Measurements from ENCODE around the gene XRN1. TPM values are rescaled to one million over a fixed set of nuclear protein-coding genes. Genes with fewer than 3 reads are reported as not detected.
"Not testable (repeated sequence)": the region's sequence is repeated elsewhere in the genome, so short reads cannot be mapped to it uniquely, and the experiment has no call there.

Gene XRN1
- total RNA-seq, 2 experiments from 2014 or later, result 27.9 to 29.4 TPM

DNA sequence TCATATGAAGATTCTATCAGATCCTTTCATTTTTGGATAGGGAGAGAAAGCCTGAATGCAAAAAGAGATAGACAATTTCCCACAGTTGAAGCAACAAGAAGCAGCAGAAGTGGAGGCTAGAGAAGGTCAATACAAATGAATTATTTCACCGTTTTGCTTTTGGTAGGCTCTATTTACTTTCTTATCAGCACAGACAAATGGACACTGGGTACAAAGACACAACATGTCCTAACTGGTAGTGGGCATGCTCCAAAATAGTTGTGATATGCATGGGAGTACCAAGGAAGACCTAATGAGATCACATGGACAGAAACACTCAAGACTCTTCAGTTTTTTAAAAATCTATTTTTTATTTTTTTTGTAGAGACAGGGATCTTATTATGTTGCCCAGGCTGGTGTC, 99.4 kb downstream of the XRN1 start:
- POLR2A ChIA-PET, result no interaction called here
- CTCF ChIA-PET, result no interaction called here

DNA sequence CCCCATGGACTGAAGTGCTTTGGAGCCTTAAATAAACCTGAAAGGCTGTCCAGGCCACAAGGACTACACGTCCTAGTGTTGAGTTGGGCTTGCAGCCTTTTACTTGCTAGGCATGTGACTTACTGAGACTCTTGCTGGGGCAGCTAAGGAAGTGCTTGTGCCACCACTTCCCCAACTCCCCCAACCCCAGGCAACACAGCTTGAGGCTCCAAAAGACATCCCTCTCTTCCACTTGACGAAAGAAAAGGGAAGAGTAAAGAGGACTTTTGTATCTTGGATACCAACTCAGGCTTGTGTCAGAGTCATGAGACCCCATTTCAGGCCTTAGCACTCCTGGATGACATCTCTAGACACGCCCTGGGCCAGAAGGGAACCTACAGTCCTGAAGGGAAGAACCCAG, 109.8 kb downstream of the XRN1 start:
- POLR2A ChIA-PET, result no interaction called here
- CTCF ChIA-PET, result no interaction called here

DNA sequence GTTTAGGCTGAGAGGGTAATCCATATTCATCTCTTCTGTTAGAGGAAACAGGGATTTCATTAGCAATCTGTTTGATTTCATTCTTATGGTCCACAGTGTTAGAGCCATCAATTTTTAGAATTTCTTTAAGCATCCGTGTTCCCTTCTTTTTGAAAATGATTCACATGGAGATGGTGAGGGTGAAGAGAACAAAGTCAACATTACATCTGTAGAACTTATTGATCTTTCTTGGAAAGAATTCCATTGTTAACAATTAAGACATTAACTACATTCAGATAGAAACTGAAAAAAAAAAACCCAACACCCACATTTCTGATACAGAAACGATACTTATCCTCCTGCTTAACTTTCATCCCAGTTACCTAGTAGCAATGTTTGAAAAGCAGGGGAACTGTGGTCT, 115.4 kb downstream of the XRN1 start:
- CTCF ChIA-PET, result no interaction called here

DNA sequence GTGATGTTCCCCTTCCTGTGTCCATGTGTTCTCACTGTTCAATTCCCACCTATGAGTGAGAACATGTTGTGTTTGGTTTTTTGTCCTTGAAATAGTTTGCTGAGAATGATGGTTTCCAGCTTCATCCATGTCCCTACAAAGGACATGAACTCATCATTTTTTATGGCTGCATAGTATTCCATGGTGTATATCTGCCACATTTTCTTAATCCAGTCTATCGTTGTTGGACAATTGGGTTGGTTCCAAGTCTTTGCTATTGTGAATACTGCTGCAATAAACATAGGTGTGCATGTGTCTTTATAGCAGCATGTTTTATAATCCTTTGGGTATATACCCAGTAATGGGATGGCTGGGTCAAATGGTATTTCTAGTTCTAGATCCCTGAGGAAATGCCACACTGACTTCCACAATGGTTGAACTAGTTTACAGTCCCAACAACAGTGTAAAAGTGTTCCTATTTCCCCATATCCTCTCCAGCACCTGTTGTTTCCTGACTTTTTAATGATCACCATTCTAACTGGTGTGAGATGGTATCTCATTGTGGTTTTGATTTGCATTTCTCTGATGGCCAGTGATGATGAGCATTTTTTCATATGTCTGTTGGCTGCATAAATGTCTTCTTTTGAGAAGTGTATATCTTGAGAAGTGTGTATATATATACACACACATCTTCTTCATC, 123.4 kb downstream of the XRN1 start:
- CTCF ChIA-PET, POLR2A ChIA-PET: not testable (repeated sequence)

More for the DNA sequence above, 115.4 kb downstream of the XRN1 start:
- POLR2A ChIA-PET, result no interaction called here

DNA sequence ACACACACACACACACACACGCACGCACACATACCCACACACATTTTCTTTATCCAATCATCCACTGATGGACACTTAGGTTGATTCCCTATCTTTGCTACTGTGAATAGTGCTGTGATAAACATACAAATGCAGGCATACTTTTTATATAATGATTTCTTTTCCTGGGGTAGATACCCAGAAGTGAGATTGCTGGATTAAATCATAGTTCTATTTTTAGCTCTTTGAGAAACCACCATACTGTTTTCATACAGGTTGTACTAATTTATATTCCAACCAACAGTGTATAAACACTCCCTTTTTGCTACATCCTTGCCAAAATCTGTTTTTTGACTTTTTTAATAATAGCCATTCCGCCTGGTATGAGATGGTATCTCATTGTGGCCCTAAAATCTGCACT, 127.9 kb downstream of the XRN1 start:
- POLR2A ChIA-PET, result no interaction called here
- CTCF ChIA-PET, result no interaction called here

DNA sequence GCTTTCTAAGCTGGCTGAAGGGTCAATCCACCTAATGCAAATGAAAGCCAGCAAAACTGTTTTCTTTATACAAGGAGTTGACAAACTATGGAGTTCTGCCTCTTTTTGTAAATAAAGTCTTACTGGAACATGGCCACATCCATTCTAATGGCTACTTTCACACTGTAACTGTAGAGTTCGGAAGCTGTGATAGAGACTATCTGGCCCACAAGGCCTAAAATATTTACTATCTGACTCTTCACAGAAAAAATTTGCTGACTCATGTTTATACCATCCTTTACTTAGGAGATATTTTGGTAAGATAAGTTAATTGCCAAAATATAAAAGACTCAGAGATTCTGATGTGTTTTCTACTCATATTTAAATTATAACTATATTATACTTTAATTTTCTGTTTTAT, 128.7 kb downstream of the XRN1 start:
- POLR2A ChIA-PET, result no interaction called here
- CTCF ChIA-PET, result no interaction called here

DNA sequence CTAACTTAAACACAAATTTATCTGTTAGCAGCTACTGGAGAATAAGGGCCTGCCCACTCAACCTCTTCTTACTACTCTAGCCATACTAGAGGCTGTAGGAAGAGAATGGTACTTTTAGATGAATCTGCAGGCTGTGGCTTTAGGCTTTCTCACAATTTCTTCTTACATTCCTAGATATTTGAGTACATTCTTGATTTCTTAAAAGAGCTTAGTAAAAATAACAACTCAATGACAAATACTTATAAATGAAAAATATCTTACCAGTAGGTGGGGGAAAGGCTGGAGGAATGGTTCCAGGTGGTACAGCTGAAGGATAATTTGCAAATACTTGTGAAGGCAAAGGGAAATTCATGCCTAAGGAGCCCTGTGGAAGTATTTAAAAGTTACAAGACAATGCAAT, 129.5 kb downstream of the XRN1 start:
- POLR2A ChIA-PET, result no interaction called here

DNA sequence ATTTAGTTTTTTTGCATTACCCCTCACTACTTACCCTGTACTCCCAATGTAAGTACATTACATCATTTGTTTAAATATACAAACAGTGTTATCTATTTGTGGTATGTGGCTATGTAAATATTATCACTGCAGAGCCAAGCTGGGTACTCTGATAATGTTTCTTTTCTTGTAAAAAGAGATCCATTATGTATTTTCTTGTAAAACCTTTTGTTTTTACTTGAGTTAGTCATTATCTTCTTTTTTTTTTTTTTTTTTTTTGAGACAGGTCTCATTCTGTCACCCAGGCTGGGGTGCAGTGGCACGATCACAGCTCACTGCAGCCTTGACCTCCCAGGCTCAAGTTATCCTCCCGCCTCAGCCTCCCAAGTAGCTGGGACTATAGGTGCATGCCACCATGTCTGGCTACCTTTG, 131.9 kb downstream of the XRN1 start:
- CTCF ChIA-PET, POLR2A ChIA-PET: not testable (repeated sequence)

More for the DNA sequence above, 129.5 kb downstream of the XRN1 start:
- CTCF ChIA-PET, result no interaction called here

DNA sequence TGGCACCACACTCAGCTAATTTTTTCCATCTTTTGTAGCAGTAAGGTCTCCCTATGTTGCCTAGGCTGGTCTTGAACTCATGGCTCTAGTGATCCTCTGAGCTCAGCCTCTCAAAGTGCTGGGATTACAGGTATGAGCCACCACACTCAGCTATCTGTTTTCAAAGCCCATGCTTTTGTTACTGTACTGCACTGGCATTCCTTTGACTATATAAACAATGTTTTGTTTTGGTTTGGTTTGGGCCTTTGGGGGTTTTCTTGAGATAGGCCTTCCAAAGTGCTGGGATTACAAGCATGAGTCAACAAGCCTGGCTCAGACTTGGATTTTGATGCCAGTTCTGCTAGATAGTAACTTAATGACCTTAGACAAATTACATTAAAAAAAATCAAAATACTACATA, 132.8 kb downstream of the XRN1 start:
- POLR2A ChIA-PET, result no interaction called here
- CTCF ChIA-PET, result no interaction called here

DNA sequence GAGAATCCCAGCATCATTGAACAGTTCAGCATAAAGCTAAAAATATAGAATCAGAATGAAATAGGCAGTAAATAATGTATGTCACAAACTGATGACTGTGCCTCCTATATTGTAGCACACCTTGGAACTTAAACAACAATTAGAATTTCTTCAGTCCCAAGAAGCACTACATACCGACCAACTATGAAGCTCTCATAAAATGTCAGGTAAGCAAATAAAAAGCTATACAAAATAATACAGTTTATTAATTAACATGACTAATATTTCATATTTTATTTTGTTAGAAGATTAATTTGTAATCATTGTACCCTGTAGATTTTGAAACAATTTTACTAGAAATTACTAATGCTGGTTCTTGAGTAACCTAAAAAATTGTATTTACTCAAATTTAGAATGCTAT, 137.4 kb downstream of the XRN1 start:
- ChIA-PET CTCF (no interaction called here), POLR2A (no interaction called here)

DNA sequence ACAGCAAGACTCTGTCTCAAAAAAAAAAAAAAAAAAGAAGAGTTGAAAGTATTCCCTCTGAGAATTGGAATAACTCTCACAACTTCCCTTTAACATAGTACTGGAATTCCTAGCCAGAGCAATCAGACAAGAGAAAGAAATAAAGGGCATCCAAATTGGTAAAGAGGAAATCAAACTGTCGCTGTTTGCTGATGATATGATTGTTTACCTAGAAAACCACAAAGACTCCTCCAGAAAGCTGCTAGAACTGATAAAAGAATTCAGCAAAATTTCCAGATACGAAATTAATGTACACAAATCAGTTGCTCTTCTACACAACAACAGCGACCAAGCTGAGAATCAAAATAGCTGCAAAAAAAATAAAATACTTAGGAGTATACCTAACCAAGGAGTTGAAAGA, 145.0 kb downstream of the XRN1 start:
- CTCF ChIA-PET, result interaction anchor here (0.7 kb wide), 1 partner anchor 194 kb away, joined by 3 read pairs; no protein-coding TSS in a partner anchor
- POLR2A ChIA-PET, result not testable (repeated sequence)

DNA sequence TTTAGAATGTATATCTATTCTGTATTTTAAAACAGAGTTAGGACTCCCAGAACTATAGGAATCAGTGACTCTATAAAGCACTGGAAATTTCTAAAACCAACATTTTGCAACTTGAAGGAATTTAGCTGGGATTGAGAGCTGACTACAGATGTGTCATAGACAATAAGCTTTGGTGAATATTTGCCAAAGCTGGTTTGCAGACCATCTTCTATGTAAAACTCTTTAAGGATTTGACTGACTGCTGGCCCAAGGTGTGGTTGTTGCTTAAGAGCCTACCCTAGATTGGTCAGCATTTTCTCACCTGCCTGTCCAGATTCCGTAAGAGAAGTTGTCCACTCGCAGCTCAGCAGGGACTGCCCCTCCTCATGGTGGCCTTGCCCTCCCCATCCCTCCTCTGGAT, 149.2 kb downstream of the XRN1 start:
- CTCF ChIA-PET, result no interaction called here

DNA sequence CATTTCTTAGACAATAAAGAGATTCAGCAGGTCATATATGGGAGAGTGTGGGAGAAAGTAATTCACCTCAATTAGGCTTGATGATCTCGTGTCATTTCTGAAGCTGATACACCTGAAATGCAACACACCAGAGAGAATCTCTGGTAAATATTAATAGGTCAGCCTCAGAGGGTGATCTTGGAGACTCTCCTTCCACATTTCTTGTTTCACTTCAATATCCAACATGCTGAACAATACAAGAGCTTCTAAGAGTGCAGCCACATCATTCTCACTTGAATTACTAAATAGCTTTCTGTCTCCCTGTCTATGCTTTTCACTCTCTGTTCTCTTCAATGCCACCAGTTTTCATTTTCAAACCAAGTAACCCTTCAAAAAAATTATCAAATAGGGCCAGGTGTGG, 151.3 kb downstream of the XRN1 start:
- ChIA-PET POLR2A (no interaction called here), CTCF (interaction anchor here (1.2 kb wide), 1 partner anchor 14 kb away, joined by 3 read pairs; no protein-coding TSS in a partner anchor)

More for the DNA sequence above, 149.2 kb downstream of the XRN1 start:
- POLR2A ChIA-PET, result no interaction called here

DNA sequence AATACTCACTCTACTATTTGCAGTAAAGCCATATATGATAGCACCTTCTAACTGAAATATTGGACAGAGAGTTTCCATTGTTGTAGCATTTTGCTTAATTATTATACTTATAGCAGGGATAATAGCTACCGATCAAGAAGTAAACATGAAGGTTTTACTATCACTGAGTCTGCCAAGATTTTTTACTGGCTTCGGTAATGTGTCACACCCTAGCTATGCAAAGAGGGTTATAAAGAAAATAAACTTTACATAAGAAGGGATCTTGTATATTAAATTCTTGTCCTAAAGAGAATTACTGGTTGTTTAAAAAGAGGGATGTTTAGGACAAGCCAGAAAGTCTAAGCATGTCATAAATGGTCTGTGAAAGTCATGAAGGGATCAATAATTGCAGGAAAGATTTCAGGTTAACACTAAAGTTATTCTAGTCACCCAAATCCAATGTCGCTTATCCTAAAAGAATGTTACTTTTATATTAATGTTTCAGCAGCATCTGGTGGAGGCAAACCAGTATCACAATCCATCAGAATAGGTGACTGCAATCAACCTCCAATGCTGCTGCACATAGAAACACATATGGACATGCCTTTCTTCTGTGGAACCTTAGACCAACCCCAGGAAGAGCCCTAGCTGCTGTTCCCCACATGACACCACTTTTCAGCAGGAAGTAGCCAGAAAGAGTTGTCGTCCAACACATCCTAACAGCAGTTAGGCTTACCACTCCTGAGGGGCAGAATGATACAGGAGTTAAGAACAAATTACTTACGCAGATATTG, 159.8 kb downstream of the XRN1 start:
- ChIA-PET POLR2A (no interaction called here), CTCF (no interaction called here)

DNA sequence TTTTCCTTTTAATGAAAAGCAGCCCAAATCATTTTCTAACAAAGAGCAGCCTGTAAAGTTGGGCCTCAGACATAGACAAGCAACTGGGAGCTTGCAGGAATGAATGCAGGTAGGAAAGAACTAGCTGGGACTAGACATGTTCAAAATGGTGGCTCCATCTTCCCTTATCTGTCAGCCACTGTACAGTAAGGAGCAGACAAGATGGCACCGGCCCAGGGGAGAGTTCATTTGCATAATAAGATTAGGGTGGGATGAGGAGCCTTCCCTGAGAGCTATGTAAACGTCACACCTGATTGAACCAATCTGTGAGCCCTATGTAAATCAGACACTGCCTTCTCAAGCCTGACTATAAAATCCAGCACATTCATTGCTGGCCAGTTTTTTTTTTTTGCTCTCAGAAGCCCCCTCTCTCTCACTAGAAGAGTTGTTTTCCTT, 162.7 kb downstream of the XRN1 start:
- ChIA-PET POLR2A (interaction anchor here (0.5 kb wide), 1 partner anchor 91 kb away, joined by 3 read pairs; no protein-coding TSS in a partner anchor), CTCF (no interaction called here)

DNA sequence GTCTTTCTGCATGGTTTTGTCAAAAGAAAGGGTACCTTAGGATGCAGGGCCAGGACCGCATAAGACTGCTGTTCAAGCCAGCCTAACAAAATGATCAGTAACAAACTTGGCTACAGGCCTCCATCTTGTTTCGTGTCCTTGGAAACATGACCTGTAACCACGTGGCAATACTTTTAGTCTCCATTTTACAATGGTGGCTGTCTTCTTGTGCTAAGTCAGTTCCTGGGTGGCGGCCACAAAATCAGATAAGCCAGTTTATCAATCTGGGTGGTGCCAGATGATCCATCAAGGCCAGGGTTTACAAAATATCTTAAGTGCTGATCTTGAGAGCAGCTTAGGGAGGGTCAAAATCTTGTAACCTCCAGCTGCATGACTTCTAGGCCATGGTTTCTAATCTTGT, 165.3 kb downstream of the XRN1 start:
- ChIA-PET CTCF (interaction anchor here (0.9 kb wide), 1 partner anchor 14 kb away, joined by 3 read pairs; no protein-coding TSS in a partner anchor), POLR2A (no interaction called here)

DNA sequence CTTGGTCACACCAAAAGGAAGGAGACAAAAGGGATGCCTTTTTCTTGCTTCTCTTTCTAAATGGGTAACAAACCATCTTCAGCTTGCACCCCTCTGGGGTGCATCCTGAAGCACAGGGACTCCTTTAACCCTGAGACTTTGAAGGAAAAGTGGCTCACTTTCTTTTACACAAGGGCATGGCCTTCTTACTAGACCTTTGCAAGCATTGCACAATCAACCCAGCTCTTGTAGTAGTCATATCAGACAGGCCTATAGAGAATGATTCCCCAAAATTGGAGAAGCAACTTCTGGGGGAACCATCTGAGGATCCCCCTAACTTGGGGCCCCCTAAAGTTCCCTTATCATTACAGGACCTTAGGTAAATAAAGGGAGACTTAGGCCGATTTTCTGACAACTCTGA, 166.4 kb downstream of the XRN1 start:
- CTCF ChIA-PET, result interaction anchor here (0.9 kb wide), 1 partner anchor 15 kb away, joined by 3 read pairs; no protein-coding TSS in a partner anchor
- POLR2A ChIA-PET, result no interaction called here

DNA sequence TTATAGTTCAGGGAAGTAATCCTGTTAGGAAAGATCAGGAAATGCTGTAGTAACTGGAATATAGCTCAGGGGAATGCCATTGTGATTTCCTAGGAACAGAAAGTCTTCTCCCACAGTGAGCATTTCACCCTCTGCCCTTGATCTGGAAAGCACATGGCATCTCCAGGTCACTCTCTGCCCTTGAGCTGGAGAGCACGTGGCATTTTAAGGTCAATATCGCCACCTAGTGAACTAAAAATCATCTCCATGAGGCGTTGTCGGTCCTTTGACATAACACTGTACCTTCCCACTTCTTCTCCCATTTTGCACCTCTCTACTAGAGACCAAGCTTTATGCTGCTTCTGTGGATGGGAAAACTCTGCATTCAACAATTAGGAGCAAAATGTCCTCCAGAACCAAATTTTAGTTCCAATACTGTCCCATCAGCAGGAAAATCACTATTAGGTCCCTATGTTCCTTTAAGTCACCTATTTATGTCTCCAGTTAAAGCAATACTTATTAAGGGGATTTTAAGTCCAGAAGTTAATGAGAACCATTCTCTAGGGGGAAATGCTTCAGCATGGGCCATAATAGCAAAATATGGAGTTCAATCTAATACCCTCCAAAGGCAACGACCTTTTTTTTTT, 167.8 kb downstream of the XRN1 start:
- ChIA-PET POLR2A (no interaction called here), CTCF (interaction anchor here (0.7 to 2.0 kb wide), 7 partner anchors 9 to 653 kb away, joined by 3 to 8 read pairs (median 3); no protein-coding TSS in a partner anchor)

DNA sequence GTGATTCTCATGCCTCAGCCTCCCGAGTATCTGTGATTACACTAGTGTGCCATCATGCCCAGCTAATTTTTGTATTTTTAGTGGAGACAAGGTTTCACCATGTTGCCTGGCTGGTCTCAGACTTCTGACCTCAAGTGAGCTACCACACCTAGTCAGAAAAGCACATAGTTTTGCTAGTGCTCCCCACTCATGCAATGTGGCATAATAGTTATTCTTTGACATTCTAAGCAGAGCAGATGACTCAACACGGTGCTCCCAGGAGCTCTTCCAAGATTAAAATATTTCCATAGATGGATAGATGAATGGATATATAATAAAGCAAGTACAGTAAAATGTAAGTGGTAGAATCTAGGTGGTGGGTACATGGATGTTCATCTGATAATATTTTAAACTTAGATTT, 169.4 kb downstream of the XRN1 start:
- ChIA-PET CTCF (interaction anchor here (0.6 to 0.8 kb wide), 2 partner anchors 98 to 148 kb away, joined by 3 read pairs; no protein-coding TSS in a partner anchor), POLR2A (no interaction called here)

DNA sequence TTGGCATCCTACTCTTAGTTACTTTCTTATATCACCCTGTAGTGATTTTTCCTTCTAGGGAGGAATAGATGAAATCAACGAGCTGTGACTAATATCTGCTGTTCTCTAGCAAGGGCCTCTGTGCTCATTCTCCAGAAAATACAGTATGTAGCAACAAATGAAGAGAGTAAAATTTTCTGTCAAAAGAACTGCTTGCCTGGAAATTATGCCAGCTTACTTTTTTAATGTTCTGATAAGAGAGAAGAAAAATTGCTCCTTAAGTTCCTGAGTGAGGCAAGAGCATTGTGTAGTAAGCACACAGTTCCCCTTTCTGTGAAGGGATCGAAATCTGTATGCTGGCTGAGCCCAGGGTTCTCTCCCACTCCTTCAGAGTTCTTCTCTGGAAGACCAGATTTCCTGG, 171.1 kb downstream of the XRN1 start:
- CTCF ChIA-PET, result interaction anchor here (0.9 kb wide), 1 partner anchor 151 kb away, joined by 3 read pairs; no protein-coding TSS in a partner anchor
- POLR2A ChIA-PET, result no interaction called here

DNA sequence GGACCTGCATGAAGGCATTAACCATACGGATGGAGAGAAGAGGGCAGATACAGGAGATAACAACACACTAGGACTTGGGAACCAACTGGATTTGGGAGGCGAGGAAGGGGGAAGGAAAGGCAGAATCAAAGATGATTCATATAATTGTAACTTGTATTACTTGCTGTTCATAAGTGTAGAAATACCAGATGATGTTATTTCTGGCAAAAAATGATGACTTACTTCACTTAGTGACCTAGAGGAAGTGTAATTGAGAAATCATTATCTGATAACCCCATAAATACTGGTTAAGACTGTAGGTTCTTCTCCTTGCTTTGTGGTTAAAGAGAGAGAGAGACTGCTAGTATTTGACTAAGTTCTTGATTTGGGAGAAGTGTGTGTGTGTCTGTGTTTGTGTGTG, 172.0 kb downstream of the XRN1 start:
- POLR2A ChIA-PET, result no interaction called here

More for the DNA sequence above, 172.0 kb downstream of the XRN1 start:
- CTCF ChIA-PET, result no interaction called here
